Mononuclear cell (primary cell): ENCODE data around the gene MEFV. TPM values are rescaled to one million over a fixed set of nuclear protein-coding genes. Genes with fewer than 3 reads are reported as not detected.
"Not testable (repeated sequence)": the region's sequence is repeated elsewhere in the genome, so short reads cannot be mapped to it uniquely, and the experiment has no call there.

Source experiments
- H3K27me3 ChIP-seq: 2 replicates; pipeline ENCODE4 v1.6.0; 2011; ENCODE audit warnings: low read length, control low read depth; ENCODE audit not compliant: insufficient read depth
- H3K4me1 ChIP-seq: 2 replicates; pipeline ENCODE4 v1.5.1; 2011; ENCODE audit warnings: mild to moderate bottlenecking, low read length, control low read depth; ENCODE audit not compliant: insufficient read depth
- H3K4me3 ChIP-seq: 2 replicates; pipeline ENCODE4 v1.5.1; 2011; ENCODE audit warnings: mild to moderate bottlenecking, low read length, moderate library complexity
- H3K9me3 ChIP-seq: 2 replicates; pipeline ENCODE4 v1.5.1; 2011; ENCODE audit warnings: low read depth, mild to moderate bottlenecking, control low read depth, low read length
- total RNA-seq: library from RNA; depleted of rRNA; stranded (reverse); fragments of >200 nt; gene quantifications from one replicate; pipeline ENCODE4 v1.2.3, GENCODE V29; 2012

Gene MEFV
- total RNA-seq, 1 donor = 26.7 TPM

DNA sequence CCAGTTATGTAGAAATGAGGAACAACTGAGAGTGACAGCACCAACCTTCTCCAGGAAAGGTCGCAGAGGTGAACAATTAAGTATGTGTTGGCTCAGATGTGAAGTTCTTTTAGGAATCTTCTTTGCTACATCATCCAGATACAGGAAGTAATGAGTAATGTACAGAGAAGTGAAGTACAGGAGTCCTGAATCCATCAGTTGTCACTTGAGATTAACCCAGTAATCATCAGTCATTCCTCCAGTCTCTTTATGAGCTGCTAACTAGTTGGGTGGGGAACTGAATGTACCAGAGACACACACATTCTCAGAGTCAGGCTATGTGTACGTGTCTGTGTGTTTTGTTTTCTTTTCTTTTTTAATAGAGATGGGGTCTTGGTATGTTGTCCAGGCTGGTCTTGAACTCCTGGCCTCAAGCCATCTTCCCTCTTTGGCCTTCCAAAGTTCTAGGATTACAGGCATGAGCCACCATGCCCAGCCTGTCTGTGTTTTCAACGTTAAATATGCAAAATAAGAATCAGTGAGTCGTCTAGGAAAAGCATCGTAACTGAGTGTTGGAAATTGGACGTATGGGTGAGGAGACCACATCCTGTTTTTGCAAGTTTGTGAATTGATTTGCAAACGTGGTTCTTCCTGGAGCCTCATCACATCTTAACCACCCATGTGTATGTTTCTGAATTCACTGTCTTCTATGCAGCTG is 41.4 kb downstream of the MEFV start:
- no peak overlapping the region for H3K4me3 ChIP-seq
- no peaks in the 10 kb centered on the region for H3K9me3 ChIP-seq
- peaks cover 28% of the 10 kb centered on the region for H3K4me1 ChIP-seq
- no peaks in the 10 kb centered on the region for H3K27me3 ChIP-seq

DNA sequence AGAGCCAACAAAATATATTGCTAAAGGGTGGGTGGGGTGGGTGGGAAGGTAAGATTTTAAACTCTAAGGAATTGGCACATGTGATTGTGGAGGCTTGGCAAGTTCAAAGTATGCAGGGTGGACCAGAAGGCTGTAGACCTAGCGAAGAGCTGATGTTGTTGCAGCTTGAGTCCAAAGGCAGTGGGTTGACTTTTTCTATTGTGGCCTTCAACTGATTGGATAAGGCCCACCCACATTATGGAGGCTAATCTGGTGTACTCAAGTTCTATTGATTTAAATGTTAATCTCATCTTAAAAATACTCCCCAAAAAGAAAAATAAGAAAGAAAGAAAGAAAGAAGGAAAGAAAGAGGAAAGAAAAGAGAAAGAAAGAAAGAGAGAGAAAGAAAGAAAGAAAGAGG is 43.9 kb downstream of the MEFV start:
- no peak overlapping the region for H3K4me3 ChIP-seq
- peaks cover 28% of the 10 kb centered on the region for H3K4me1 ChIP-seq
- no peaks in the 10 kb centered on the region for H3K9me3 ChIP-seq
- no peaks in the 10 kb centered on the region for H3K27me3 ChIP-seq

DNA sequence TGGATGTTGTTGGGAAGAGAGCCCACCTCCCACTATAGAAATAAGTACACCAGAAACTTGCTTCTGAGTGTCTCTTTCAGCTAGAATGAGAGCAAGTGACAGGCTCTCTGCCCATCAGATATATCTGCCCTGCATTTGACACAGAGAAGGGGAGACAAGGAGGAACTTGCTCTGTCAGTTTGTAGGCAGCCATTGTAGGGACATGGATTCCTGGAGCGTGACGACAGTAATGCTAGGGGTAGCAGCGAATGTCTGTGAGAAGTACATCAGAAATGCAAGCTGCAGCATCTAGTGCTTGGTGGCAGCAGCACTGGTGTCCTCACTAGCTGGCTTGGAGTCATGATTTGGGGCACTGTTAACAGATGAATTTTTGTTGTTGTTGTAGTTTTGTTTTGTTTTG is 44.4 kb downstream of the MEFV start:
- H3K27me3 ChIP-seq = no peaks in the 10 kb centered on the region
- no peak overlapping the region for H3K4me3 ChIP-seq
- H3K4me1 ChIP-seq = peaks cover 28% of the 10 kb centered on the region

DNA sequence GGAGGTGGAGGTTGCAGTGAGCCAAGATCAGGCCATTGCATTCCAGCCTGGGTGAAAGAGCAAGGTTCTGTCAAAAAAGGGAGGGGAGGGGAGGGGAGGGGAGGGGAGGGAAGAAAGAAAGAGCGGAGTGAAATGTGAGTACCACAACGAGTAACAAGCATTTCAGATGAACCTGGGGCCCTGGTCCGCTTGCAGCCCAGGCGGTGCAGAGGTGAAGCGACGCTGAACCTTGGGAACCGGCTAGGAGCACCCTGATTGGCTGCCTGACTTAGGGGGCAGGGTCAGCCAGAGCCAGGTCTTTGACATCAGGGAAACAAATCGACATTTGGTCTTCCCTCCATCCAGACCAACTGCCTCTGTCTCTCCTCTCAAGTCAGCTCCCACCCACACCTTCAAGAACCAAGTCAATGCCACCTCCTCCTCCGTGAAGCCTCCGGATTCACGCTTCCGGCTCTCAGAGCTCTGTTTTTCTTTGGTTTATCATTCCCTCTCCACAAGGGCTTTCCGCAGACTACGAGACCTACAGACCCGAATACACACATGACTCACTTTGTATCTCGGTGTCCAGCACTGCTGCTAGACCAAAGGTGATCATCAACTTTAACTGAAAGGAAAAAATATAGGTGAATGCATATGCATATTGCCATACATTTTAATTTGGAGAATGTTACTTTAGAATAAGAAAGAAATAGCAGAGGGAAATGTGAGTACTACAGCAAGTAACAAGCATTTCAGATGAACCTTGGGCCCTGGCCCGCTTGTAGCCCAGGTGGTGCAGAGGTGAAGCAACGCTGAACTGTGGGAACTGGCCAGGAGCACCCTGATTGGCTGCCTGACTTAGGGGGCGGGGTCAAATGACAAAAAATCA is 49.1 kb downstream of the MEFV start:
- Histone ChIP-seq H3K4me3 (no peak overlapping the region), H3K9me3 (peaks cover 12% of the 10 kb centered on the region), H3K4me1 (no peaks in the 10 kb centered on the region), H3K27me3 (no peaks in the 10 kb centered on the region)

More for the DNA sequence above, 44.4 kb downstream of the MEFV start:
- H3K9me3 ChIP-seq = no peaks in the 10 kb centered on the region

DNA sequence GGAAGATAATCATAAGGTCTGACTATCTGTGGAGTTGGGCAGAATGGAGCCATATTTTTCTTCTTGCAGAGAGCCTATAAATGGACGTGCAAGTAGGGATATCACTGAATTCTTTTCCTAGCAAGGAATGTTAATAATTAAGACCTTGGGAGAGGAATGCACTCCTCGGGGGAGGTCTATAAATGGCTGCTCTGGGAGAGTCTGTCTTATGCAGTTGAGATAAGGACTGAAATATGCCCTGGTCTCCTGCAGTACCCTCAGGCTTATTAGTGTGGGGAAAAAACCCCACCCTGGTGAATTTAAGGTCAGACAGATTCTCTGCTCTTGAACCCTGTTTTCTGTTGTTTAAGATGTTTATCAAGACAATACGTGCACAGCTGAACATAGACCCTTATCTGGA is 50.5 kb downstream of the MEFV start:
- H3K27me3 ChIP-seq, H3K4me1 ChIP-seq, H3K4me3 ChIP-seq: not testable (repeated sequence)
- peaks cover 12% of the 10 kb centered on the region for H3K9me3 ChIP-seq

DNA sequence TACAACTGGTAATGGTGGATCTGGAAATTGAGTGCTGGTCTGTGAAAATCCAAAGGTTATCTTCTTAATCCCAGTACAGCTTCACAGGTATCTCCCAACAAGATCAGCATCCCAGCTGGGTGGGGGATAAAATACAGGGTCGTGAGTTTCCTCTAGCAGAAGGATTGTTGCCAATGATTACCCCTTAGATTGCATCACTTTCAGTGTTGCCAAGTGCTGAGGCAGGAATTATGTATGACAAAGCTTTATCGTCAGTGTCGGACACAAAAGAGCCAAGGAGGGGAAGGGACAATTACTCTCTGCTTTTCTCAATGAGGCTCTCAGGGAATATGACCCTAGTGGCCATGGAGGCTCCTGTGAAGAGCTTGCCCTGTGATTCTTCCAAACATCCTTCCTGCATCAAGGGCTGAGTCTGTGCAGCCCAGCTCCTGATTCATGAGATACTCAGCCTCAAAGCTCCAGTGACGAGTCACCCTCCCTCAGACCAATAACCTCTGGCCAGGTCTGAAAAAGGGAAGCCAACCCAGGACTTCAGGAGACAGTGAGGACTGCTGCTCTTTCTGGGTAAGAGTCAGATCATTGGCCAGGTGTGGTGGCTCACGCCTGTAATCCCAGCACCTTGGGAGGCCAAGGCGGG is 53.4 kb downstream of the MEFV start:
- Histone ChIP-seq H3K4me3 (no peak overlapping the region), H3K27me3 (peaks cover 2% of the 10 kb centered on the region), H3K9me3 (peaks cover 12% of the 10 kb centered on the region), H3K4me1 (no peaks in the 10 kb centered on the region)

DNA sequence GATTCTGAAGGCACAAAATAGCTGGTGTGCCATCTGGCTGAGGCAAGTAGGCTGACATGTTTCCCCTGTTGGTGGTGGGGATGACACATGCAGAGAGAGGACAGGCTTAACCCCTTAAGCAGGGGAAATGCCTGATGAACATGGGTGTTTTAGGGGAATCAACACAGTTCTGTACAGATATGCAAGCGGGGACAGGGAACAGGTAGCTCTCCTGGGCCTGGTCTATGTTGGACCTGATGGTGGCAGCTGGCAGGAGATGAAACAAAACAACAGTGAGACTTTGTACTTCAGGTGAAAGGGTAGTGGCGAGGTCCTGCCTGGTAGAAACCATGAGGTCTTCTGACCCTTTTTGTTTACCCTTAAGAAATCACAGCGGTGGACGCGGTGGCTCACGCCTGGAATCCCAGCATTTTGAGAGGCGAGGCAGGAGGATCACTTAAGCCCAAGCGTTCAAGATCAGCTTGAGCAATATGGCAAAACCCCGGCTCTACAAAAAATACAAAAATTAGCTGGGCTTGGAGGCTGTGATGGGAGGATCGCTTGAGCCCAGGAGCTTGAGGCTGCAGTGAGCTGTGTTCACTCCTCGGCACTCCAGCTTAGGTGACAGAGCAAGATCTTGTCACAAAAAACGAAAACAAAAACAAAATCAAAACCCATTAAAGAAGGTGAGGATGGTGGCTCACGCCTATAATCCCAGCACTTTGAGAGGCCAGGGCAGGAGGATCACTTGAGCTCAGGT is 57.9 kb downstream of the MEFV start:
- H3K27me3 ChIP-seq = peaks cover 31% of the 10 kb centered on the region
- no peaks in the 10 kb centered on the region for H3K4me1 ChIP-seq
- no peak overlapping the region for H3K4me3 ChIP-seq
- H3K9me3 ChIP-seq = no peaks in the 10 kb centered on the region

DNA sequence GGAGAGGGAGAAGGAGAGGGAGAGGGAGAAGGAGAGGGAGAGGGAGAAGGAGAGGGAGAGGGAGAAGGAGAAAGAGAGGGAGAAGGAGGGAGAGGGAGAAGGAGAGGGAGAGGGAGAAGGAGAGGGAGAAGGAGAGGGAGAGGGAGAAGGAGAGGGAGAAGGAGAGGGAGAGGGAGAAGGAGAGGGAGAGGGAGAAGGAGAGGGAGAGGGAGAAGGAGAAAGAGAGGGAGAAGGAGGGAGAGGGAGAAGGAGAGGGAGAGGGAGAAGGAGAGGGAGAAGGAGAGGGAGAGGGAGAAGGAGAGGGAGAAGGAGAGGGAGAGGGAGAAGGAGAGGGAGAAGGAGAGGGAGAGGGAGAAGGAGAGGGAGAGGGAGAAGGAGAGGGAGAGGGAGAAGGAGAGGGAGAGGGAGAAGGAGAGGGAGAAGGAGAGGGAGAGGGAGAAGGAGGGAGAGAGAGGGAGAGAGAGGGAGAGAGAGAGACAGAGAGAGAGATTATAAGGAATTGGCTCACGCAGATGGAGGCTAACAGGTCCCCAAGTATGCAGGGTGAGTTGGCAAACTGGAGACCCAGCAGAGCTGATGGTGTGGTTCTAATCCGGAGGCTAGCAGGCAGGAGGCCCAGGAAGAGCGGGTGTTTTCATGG is 58.6 kb downstream of the MEFV start:
- peaks cover 38% of the 10 kb centered on the region for H3K27me3 ChIP-seq
- H3K4me3 ChIP-seq, H3K4me1 ChIP-seq, H3K9me3 ChIP-seq: not testable (repeated sequence)

DNA sequence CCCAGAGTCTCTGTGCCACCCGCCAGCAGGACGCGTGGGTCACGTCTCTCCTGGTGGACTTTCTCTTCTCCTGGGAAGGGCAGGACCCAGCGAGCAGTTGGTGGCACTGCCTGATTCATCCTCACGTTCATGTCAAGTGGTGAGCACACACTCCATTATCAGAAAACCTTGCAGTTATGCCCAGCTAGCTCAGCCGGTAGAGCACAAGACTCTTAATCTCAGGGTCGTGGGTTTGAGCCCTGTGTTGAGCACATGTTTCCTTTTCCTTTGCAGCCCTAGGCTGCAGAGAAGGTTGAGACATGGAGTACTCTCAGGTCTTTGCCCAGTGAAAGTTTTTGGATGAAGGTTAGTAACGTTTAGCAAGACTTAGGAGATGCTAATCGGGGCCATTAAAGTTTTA is 60.5 kb downstream of the MEFV start:
- no peaks in the 10 kb centered on the region for H3K9me3 ChIP-seq
- no peaks in the 10 kb centered on the region for H3K4me1 ChIP-seq
- peaks cover 55% of the 10 kb centered on the region for H3K27me3 ChIP-seq
- no peak overlapping the region for H3K4me3 ChIP-seq

DNA sequence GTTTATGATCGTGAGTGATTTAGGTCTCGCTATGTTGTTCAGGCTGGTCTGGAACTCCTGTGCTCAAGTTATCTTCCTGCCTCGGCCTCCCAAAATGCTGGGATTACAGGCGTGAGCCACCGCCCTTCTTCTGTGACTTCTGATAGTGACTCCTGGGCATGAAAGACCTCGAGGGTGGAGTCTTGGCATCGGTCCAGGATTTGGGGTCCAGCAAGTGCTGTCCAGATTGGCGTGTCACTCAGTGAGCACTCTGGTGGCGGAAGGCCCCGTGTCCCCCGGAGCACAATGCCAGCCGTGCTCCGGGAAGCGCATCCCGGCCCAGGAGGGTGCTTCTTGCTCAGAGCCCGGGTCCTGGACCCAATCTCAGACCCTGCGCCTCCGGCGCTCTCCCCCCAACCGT is 61.6 kb downstream of the MEFV start:
- peaks cover 67% of the 10 kb centered on the region for H3K27me3 ChIP-seq
- H3K4me3 ChIP-seq = no peak overlapping the region
- peaks cover 4% of the 10 kb centered on the region for H3K4me1 ChIP-seq
- no peaks in the 10 kb centered on the region for H3K9me3 ChIP-seq

DNA sequence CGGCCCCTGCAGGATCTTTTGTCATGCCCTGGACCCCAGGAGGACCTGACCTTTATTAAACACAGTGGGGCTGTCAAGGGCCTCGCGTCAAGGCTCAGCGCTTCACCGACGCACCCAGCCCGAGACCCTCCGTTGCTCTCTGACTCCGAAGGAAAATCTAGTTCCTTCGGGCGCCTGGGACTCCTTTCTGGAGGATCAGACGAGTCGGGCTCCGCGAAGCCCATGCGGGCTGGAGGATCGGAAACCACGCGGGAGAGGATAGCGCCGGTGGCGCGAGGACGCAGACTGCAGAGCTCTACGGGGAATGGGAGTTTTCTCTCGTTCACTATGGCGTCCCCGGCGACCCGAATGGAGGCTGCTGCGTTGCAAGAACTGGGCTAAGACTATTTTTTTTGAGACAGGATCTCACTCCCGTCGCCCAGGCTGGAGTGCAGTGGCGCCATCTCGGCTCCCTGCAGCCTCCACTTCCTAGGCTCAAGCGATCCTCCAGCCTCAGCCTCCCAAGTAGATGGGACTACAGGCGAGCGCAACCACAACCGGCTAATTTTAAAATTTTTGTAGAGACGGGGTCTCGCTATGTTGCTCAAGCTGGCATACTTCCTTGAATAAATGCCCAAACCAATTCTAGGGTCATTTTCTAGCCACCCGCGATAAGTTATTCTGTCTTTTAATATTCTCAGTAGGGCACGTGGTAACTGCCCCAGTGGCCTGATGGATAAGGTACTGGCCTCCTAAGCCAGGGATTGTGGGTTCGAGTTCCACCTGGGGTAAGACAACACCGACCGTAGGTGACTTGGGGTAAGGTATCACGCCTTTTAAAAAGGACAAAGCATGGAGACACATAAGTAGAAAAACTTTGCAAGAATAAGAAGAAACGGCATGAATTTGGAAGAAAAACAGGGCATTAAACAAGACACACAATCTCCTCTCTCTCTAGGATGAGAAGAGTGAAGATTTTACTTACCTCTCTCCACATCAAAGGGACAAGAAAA is 62.9 kb downstream of the MEFV start:
- H3K4me1 ChIP-seq = peaks cover 17% of the 10 kb centered on the region
- peaks cover 77% of the 10 kb centered on the region for H3K27me3 ChIP-seq
- no peak overlapping the region for H3K4me3 ChIP-seq
- no peaks in the 10 kb centered on the region for H3K9me3 ChIP-seq

DNA sequence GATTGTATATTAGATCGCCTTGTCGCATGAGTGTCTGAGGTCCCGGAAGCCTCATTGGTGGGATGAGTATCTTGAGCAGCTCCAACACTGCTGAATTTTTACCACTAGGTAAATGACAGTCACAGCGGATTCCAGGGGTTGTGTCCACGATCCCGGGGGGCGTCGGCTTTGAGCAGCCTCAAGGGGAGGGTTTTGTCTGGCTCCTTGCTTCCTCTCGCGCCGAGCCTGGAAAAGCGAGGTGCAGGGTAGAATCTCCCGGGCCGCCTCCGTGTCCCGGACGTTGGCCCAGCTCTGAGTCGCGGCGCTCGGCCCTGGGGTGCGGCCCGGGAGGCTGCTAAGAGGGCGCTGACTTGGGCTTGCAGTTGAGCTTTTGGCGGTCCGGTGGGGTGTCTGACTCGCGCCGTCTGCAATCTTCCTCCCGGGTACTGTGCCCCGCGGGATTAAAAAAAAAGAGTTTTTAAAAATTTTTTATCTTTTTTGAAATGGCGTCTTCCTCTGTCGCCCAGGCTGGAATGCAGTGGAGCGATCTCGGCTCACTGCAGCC is 63.9 kb downstream of the MEFV start:
- peaks cover 23% of the 10 kb centered on the region for H3K4me1 ChIP-seq
- H3K4me3 ChIP-seq = no peak overlapping the region
- peaks cover 87% of the 10 kb centered on the region for H3K27me3 ChIP-seq
- H3K9me3 ChIP-seq = no peaks in the 10 kb centered on the region
